H9 (cell line): ENCODE measurements around the gene TIGD6. TPM values are rescaled to one million over a fixed set of nuclear protein-coding genes. Genes with fewer than 3 reads are reported as not detected.

ENCODE experiments used
- DNase-seq: peaks from one replicate; pipeline ENCODE4 v3.0.0-alpha.2; 2017
- H2AFZ ChIP-seq: one replicate; pipeline ENCODE4 v1.6.1; 2013; ENCODE audit warnings: mild to moderate bottlenecking, low read length, control low read depth, moderate library complexity
- H2AK5ac ChIP-seq: 2 replicates; pipeline ENCODE4 v1.6.1; 2013; ENCODE audit warnings: low read length, control low read depth, mixed read lengths; ENCODE audit not compliant: insufficient read length
- H2BK120ac ChIP-seq: one replicate; pipeline ENCODE4 v1.6.1; 2013; ENCODE audit warnings: low read depth, mild to moderate bottlenecking, low read length, control low read depth, inconsistent platforms; ENCODE audit not compliant: poor library complexity, severe bottlenecking
- H2BK12ac ChIP-seq: 2 replicates; pipeline ENCODE4 v1.6.1; 2013; ENCODE audit warnings: low read length, control low read depth, mixed read lengths, low read depth; ENCODE audit not compliant: insufficient read length
- H2BK15ac ChIP-seq: 2 replicates; pipeline ENCODE4 v1.6.1; 2013; ENCODE audit warnings: low read depth, low read length, control low read depth
- H2BK20ac ChIP-seq: one replicate; pipeline ENCODE4 v1.6.1; 2013; ENCODE audit warnings: low read depth, mild to moderate bottlenecking, low read length, control low read depth, inconsistent platforms; ENCODE audit not compliant: poor library complexity, severe bottlenecking
- H2BK5ac ChIP-seq: 2 replicates; pipeline ENCODE4 v1.6.1; 2013; ENCODE audit warnings: low read length, control low read depth, mixed read lengths; ENCODE audit not compliant: insufficient read length
- H3K14ac ChIP-seq: 2 replicates; pipeline ENCODE4 v1.6.1; 2013; ENCODE audit warnings: low read length, control low read depth; ENCODE audit not compliant: insufficient read depth
- H3K18ac ChIP-seq: 2 replicates; pipeline ENCODE4 v1.6.1; 2013; ENCODE audit warnings: low read depth, mild to moderate bottlenecking, mixed read lengths, low read length, control low read depth; ENCODE audit not compliant: insufficient read length
- H3K23ac ChIP-seq: 2 replicates; pipeline ENCODE4 v1.6.1; 2013; ENCODE audit warnings: low read length, control low read depth, mixed read lengths, low read depth; ENCODE audit not compliant: insufficient read length
- H3K23me2 ChIP-seq: 2 replicates; pipeline ENCODE4 v1.6.1; 2013; ENCODE audit warnings: low read depth, mild to moderate bottlenecking, mixed read lengths, low read length, control low read depth; ENCODE audit not compliant: insufficient read length, poor library complexity, severe bottlenecking
- H3K27ac ChIP-seq: 2 replicates; pipeline ENCODE4 v1.5.1; 2013; ENCODE audit warnings: low read length, control low read depth, mixed read lengths, low read depth; ENCODE audit not compliant: insufficient read length
- H3K27me3 ChIP-seq: 2 replicates; pipeline ENCODE4 v1.6.1; 2013; ENCODE audit warnings: low read length, control low read depth, inconsistent platforms; ENCODE audit not compliant: insufficient read depth
- H3K4ac ChIP-seq: 2 replicates; pipeline ENCODE4 v1.6.1; 2013; ENCODE audit warnings: low read depth, mild to moderate bottlenecking, control low read depth, inconsistent platforms, low read length, moderate library complexity
- H3K4me1 ChIP-seq: 2 replicates; pipeline ENCODE4 v1.6.1; 2013; ENCODE audit warnings: low read length, control low read depth, inconsistent platforms; ENCODE audit not compliant: insufficient read depth
- H3K4me2 ChIP-seq: 2 replicates; pipeline ENCODE4 v1.6.1; 2013; ENCODE audit warnings: low read length, control low read depth, mixed read lengths; ENCODE audit not compliant: insufficient read length, insufficient read depth
- H3K56ac ChIP-seq: 2 replicates; pipeline ENCODE4 v1.6.1; 2013; ENCODE audit warnings: low read depth, mild to moderate bottlenecking, mixed read lengths, low read length, control low read depth; ENCODE audit not compliant: insufficient read length
- H3K79me1 ChIP-seq: 2 replicates; pipeline ENCODE4 v1.6.1; 2013; ENCODE audit warnings: low read depth, mild to moderate bottlenecking, moderate library complexity, low read length, control low read depth, inconsistent platforms; ENCODE audit not compliant: insufficient read depth, poor library complexity, severe bottlenecking
- H3K79me2 ChIP-seq: 2 replicates; pipeline ENCODE4 v1.6.1; 2013; ENCODE audit warnings: low read length, control low read depth, inconsistent platforms; ENCODE audit not compliant: insufficient read depth
- H3K9ac ChIP-seq: 2 replicates; pipeline ENCODE4 v1.6.1; 2013; ENCODE audit warnings: low read length, control low read depth, mixed read lengths; ENCODE audit not compliant: insufficient read length; ENCODE audit errors: extremely low read depth
- H3K9me3 ChIP-seq: one replicate; pipeline ENCODE4 v1.6.1; 2013; ENCODE audit warnings: low read depth, low read length, inconsistent platforms; ENCODE audit not compliant: control insufficient read depth
- H3T11ph ChIP-seq: one replicate; pipeline ENCODE4 v1.6.1; 2013; ENCODE audit warnings: mild to moderate bottlenecking, low read length, control low read depth, inconsistent platforms
- H4K20me1 ChIP-seq: one replicate; pipeline ENCODE4 v1.6.1; 2013; ENCODE audit not compliant: control insufficient read depth, insufficient read length, insufficient read depth
- H4K5ac ChIP-seq: 2 replicates; pipeline ENCODE4 v1.6.1; 2013; ENCODE audit warnings: low read depth, mild to moderate bottlenecking, mixed read lengths, low read length, control low read depth; ENCODE audit not compliant: insufficient read length
- H4K8ac ChIP-seq: replicated peaks from 2 replicates; pipeline ENCODE4 v1.6.1; 2013; ENCODE audit warnings: low read length, control low read depth, mixed read lengths, low read depth; ENCODE audit not compliant: insufficient read length
- H4K91ac ChIP-seq: 2 replicates; pipeline ENCODE4 v1.6.1; 2013; ENCODE audit warnings: low read depth, mild to moderate bottlenecking, moderate library complexity, mixed read lengths, low read length, control low read depth; ENCODE audit not compliant: insufficient read length
- H3K27ac Mint-ChIP-seq, 3 experiments: 2 replicates in 2 of 3; 3 replicates in 1 of 3; pipeline ENCODE4 v1.8.0; 2020 to 2021; ENCODE audit warnings: mixed read lengths in 3 of 3, mild to moderate bottlenecking in 1 of 3, moderate library complexity in 1 of 3
- H3K27me3 Mint-ChIP-seq: 2 replicates; pipeline ENCODE4 v1.8.0; 2021; ENCODE audit warnings: low read depth, mild to moderate bottlenecking, moderate library complexity, mixed read lengths
- H3K36me3 Mint-ChIP-seq, 3 experiments: 2 replicates in 2 of 3; 3 replicates in 1 of 3; pipeline ENCODE4 v1.8.0; 2020 to 2021; ENCODE audit warnings: low read depth in 3 of 3, mixed read lengths in 3 of 3; ENCODE audit not compliant: insufficient read depth in 1 of 3
- H3K4me1 Mint-ChIP-seq, 2 experiments: 2 replicates each; pipeline ENCODE4 v1.8.0; 2020; ENCODE audit warnings: mixed read lengths in 2 of 2
- H3K4me3 Mint-ChIP-seq, 2 experiments: 2 replicates in 1 of 2; 3 replicates in 1 of 2; pipeline ENCODE4 v1.8.0; 2020 to 2021; ENCODE audit warnings: mild to moderate bottlenecking in 2 of 2, mixed read lengths in 2 of 2, moderate library complexity in 1 of 2
- H3K9me3 Mint-ChIP-seq, 2 experiments: 2 replicates in 1 of 2; 3 replicates in 1 of 2; pipeline ENCODE4 v1.8.0; 2020; ENCODE audit warnings: mild to moderate bottlenecking in 2 of 2, mixed read lengths in 2 of 2, moderate library complexity in 1 of 2
- WGBS: extraction: QIAGEN DNeasy Blood & Tissue Kit; methylation state at CpG from one replicate; pipeline ENCODE4 v1.1.7; 2013; ENCODE audit warnings: missing lambda C conversion rate, low lambda C conversion rate, mixed read lengths; ENCODE audit not compliant: insufficient read length; ENCODE audit errors: extremely low coverage; 5-methylcytosine and 5-hydroxymethylcytosine counted together
- total RNA-seq: library from RNA; stranded (reverse); gene quantifications from 2 replicates; pipeline ENCODE4 v1.2.1, GENCODE V29; 2021
- TF ChIP-seq, protein P1 (sequence below): fragments of 200-600 bp; sonication (generic); conservative IDR thresholded peaks from 3 replicates; pipeline ENCODE4 v1.8.0; 2021; ENCODE audit warnings: antibody characterized with exemption, mild to moderate bottlenecking

The TIGD6 gene
- total RNA-seq, 1 experiment from 2014 or later = 1.8 TPM

- H3T11ph ChIP-seq = no peak overlapping the region
Measured at GRCh38 chr5:150021491-150022157, 21.2 kb upstream of the TIGD6 start.

More at GRCh38 chr5:150021491-150022157, 21.2 kb upstream of the TIGD6 start:
- Histone ChIP-seq H3K27ac (peak overlapping the region; percentile 36), H2BK12ac (no peak overlapping the region), H4K91ac (no peak overlapping the region), H4K20me1 (no peaks in the 10 kb centered on the region), H3K4ac (no peak overlapping the region), H2BK20ac (no peak overlapping the region), H3K23ac (no peak overlapping the region), H3K23me2 (no peaks in the 10 kb centered on the region), H3K4me2 (peak overlapping the region; percentile 19), H3K14ac (no peak overlapping the region), H2AFZ (no peak overlapping the region), H3K9ac (no peak overlapping the region), H2BK5ac (no peak overlapping the region), H3K56ac (no peak overlapping the region), H2BK120ac (no peak overlapping the region), H4K8ac (no peak overlapping the region), H3K18ac (no peak overlapping the region), H2BK15ac (no peak overlapping the region), H3K27me3 (no peaks in the 10 kb centered on the region), H3K4me1 (peaks cover 2% of the 10 kb centered on the region; the same call in 1 of the 2 replicates), H3K79me2 (no peaks in the 10 kb centered on the region), H3K9me3 (no peaks in the 10 kb centered on the region), H2AK5ac (no peak overlapping the region), H4K5ac (no peak overlapping the region), H3K79me1 (no peaks in the 10 kb centered on the region)
- H3K4me1 Mint-ChIP-seq = peaks cover 16 to 24% of the 10 kb centered on the region in 2 experiments
- H3K9me3 Mint-ChIP-seq = no peaks in the 10 kb centered on the region; a peak in 1 of 5 replicates
- peak overlapping the region; percentile 31 to 90 (median 76); a peak in 6 of 7 replicates for H3K27ac Mint-ChIP-seq
- H3K27me3 Mint-ChIP-seq = no peaks in the 10 kb centered on the region
- peak; percentile 75 for DNase-seq
- TF ChIP-seq, protein P1, sequence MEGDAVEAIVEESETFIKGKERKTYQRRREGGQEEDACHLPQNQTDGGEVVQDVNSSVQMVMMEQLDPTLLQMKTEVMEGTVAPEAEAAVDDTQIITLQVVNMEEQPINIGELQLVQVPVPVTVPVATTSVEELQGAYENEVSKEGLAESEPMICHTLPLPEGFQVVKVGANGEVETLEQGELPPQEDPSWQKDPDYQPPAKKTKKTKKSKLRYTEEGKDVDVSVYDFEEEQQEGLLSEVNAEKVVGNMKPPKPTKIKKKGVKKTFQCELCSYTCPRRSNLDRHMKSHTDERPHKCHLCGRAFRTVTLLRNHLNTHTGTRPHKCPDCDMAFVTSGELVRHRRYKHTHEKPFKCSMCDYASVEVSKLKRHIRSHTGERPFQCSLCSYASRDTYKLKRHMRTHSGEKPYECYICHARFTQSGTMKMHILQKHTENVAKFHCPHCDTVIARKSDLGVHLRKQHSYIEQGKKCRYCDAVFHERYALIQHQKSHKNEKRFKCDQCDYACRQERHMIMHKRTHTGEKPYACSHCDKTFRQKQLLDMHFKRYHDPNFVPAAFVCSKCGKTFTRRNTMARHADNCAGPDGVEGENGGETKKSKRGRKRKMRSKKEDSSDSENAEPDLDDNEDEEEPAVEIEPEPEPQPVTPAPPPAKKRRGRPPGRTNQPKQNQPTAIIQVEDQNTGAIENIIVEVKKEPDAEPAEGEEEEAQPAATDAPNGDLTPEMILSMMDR = no peak
- peaks cover 18 to 71% (median 62%) of the 10 kb centered on the region in 3 experiments; a peak in 6 of 7 replicates for H3K36me3 Mint-ChIP-seq
- no CpG with 5 or more reads among the region's 13 CpGs for WGBS
- peak overlapping the region in 1 of 2 experiments; percentile 36; a peak in 1 of 5 replicates for H3K4me3 Mint-ChIP-seq
